OCI-LY7 (cell line): Measurements from ENCODE around the gene LRRC71. TPM values are rescaled to one million over a fixed set of nuclear protein-coding genes. Genes with fewer than 3 reads are reported as not detected.

Experiments
- BruUV-seq: library from RNA; stranded (reverse); fragments of 400-500 nt; replicated peaks from 2 replicates; lab custom pipeline; 2021; lab: Mats Ljungman, UMichigan
- CTCF ChIA-PET: fragments of 300-600 bp; sonication (Branson Sonifier 250); formaldehyde crosslinking; loops from one replicate; lab custom pipeline; 2022; ENCODE audit warnings: antibody characterized with exemption; ENCODE audit not compliant: unreplicated experiment; lab: Charles Lee
- POLR2A ChIA-PET: fragments of 300-600 bp; sonication (Branson Sonifier 250); formaldehyde crosslinking; loops from one replicate; lab custom pipeline; 2022; ENCODE audit warnings: antibody characterized with exemption; lab: Charles Lee
- DNase-seq: peaks from one replicate; pipeline ENCODE4 v3.0.0-alpha.2; 2015; ENCODE audit warnings: low spot score
- H2AFZ ChIP-seq: fragments of 200-600 bp; sonication (generic), shearing (Covaris generic); 2 replicates; pipeline ENCODE4 v1.6.1; 2014; ENCODE audit warnings: mild to moderate bottlenecking, antibody characterized with exemption, low read length, moderate library complexity
- H3K27ac ChIP-seq: fragments of 200-600 bp; sonication (generic); 2 replicates; pipeline ENCODE4 v1.5.1; 2014; ENCODE audit warnings: mixed run types, low read depth, mild to moderate bottlenecking, moderate library complexity, low read length, inconsistent platforms; ENCODE audit not compliant: poor library complexity, severe bottlenecking
- H3K36me3 ChIP-seq: fragments of 200-600 bp; sonication (generic); 2 replicates; pipeline ENCODE4 v1.6.1; 2014; ENCODE audit warnings: mild to moderate bottlenecking, antibody characterized with exemption, low read length, moderate library complexity, mixed read lengths; ENCODE audit not compliant: insufficient read depth
- H3K4me1 ChIP-seq: fragments of 200-600 bp; sonication (generic); 2 replicates; pipeline ENCODE4 v1.5.1; 2014; ENCODE audit warnings: mild to moderate bottlenecking, low read length; ENCODE audit not compliant: insufficient read depth, poor library complexity, severe bottlenecking
- H3K4me2 ChIP-seq: fragments of 200-600 bp; sonication (generic); 2 replicates; pipeline ENCODE4 v1.6.1; 2014; ENCODE audit warnings: mild to moderate bottlenecking, low read length
- H3K4me3 ChIP-seq: fragments of 200-600 bp; sonication (generic); 2 replicates; pipeline ENCODE4 v1.5.1; 2014; ENCODE audit warnings: mild to moderate bottlenecking, low read depth, low read length; ENCODE audit not compliant: poor library complexity, severe bottlenecking
- H3K79me2 ChIP-seq: fragments of 200-600 bp; sonication (generic); 2 replicates; pipeline ENCODE4 v1.6.1; 2016; ENCODE audit warnings: low read depth, mild to moderate bottlenecking, low read length, moderate library complexity, mixed read lengths; ENCODE audit not compliant: insufficient read depth
- H3K9me2 ChIP-seq: fragments of 200-600 bp; sonication (generic); 2 replicates; pipeline ENCODE4 v1.6.1; 2016; ENCODE audit warnings: mild to moderate bottlenecking, low read length, mixed read lengths; ENCODE audit not compliant: insufficient read depth
- H3K9me3 ChIP-seq: fragments of 200-600 bp; sonication (generic); 2 replicates; pipeline ENCODE4 v1.6.1; 2014; ENCODE audit warnings: mild to moderate bottlenecking, mixed run types, low read length, mixed read lengths
- H4K20me1 ChIP-seq: fragments of 200-600 bp; sonication (generic); 2 replicates; pipeline ENCODE4 v1.6.1; 2014; ENCODE audit warnings: mild to moderate bottlenecking, antibody characterized with exemption, low read length, moderate library complexity, mixed read lengths; ENCODE audit not compliant: insufficient read depth
- EZH2phosphoT487 ChIP-seq: fragments of 200-600 bp; sonication (generic); IDR thresholded peaks from 2 replicates; pipeline ENCODE4 v1.6.1; 2018; ENCODE audit warnings: low read depth, borderline replicate concordance, mild to moderate bottlenecking, mixed run types, antibody characterized with exemption, low read length, moderate library complexity, mixed read lengths
- intact Hi-C: fragments of 100-400 bp; cut with micrococcal nuclease; formaldehyde crosslinking; loops from one replicate; pipeline ENCODE4 v1.10.0; 2022; ENCODE audit not compliant: unreplicated experiment
- total RNA-seq, 2 experiments: library from RNA; depleted of rRNA in 1 of 2; stranded (reverse); fragments of >200 nt in 1 of 2; shearing (Covaris generic) in 1 of 2; gene quantifications; 2 replicates each; pipeline ENCODE4 v1.2.3, GENCODE V29; 2014 to 2022
- TF ChIP-seq, protein P1 (sequence below): fragments of 200-600 bp; sonication (generic); conservative IDR thresholded peaks from 2 replicates; pipeline ENCODE4 v1.5.1; 2014; ENCODE audit warnings: mild to moderate bottlenecking, antibody characterized with exemption, low read length, moderate library complexity, mixed read lengths

The LRRC71 gene
- total RNA-seq, 2 experiments from 2014 or later, result not detected

GRCh38 chr1:156929596-156930238, 9.3 kb downstream of the LRRC71 start:
- Histone ChIP-seq H3K4me3 (no peak overlapping the region), H3K27ac (no peak overlapping the region), H3K4me2 (no peak overlapping the region), H3K36me3 (no peaks in the 10 kb centered on the region), H4K20me1 (no peaks in the 10 kb centered on the region), H3K9me2 (no peaks in the 10 kb centered on the region), H3K79me2 (no peaks in the 10 kb centered on the region), H3K9me3 (no peaks in the 10 kb centered on the region), H2AFZ (no peak overlapping the region), H3K4me1 (no peaks in the 10 kb centered on the region)
- BruUV-seq, result no TSS peak
- no peak for DNase-seq
- TF ChIP-seq, protein P1, sequence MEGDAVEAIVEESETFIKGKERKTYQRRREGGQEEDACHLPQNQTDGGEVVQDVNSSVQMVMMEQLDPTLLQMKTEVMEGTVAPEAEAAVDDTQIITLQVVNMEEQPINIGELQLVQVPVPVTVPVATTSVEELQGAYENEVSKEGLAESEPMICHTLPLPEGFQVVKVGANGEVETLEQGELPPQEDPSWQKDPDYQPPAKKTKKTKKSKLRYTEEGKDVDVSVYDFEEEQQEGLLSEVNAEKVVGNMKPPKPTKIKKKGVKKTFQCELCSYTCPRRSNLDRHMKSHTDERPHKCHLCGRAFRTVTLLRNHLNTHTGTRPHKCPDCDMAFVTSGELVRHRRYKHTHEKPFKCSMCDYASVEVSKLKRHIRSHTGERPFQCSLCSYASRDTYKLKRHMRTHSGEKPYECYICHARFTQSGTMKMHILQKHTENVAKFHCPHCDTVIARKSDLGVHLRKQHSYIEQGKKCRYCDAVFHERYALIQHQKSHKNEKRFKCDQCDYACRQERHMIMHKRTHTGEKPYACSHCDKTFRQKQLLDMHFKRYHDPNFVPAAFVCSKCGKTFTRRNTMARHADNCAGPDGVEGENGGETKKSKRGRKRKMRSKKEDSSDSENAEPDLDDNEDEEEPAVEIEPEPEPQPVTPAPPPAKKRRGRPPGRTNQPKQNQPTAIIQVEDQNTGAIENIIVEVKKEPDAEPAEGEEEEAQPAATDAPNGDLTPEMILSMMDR, result no peak
- TF ChIP-seq EZH2phosphoT487, result no peak
- POLR2A ChIA-PET, result no interaction called here
- intact Hi-C loops, result no loop called here
- CTCF ChIA-PET, result no interaction called here

DNA sequence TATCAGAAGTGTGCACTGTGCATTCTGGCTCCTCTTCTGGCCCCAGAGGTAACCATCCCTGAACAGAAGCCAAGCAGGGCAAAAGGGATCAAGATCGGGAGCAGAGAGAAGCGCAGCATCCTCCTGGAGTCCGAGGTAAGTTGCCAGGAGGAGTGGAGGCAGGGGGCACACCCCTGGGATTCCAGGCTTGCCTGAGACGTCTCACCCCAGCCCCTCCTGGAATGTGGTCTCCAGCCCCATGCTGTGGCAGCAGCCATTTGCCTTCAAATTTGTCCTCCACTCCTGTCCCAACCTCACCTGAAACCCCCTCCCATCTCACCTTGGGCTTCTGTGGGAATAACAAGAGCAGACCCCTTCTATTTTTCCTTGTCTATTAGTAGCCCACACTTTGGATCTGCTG, 10.1 kb downstream of the LRRC71 start:
- Histone ChIP-seq H3K9me2 (no peaks in the 10 kb centered on the region), H3K9me3 (no peaks in the 10 kb centered on the region), H3K4me3 (no peak overlapping the region), H2AFZ (no peak overlapping the region), H3K27ac (no peak overlapping the region), H3K36me3 (no peaks in the 10 kb centered on the region), H3K4me1 (no peaks in the 10 kb centered on the region), H3K4me2 (no peak overlapping the region), H3K79me2 (no peaks in the 10 kb centered on the region), H4K20me1 (no peaks in the 10 kb centered on the region)
- DNase-seq, result no peak
- intact Hi-C loops, result no loop called here
- no TSS peak for BruUV-seq
- no peak for TF ChIP-seq EZH2phosphoT487
- TF ChIP-seq, protein P1, result no peak
- ChIA-PET CTCF (no interaction called here), POLR2A (no interaction called here)

- POLR2A ChIA-PET, result no interaction called here
- intact Hi-C loops, result no loop called here
- no peak overlapping the region for H3K4me3 ChIP-seq
Measured at GRCh38 chr1:156931211-156931952, 10.9 kb downstream of the LRRC71 start.

More at GRCh38 chr1:156931211-156931952, 10.9 kb downstream of the LRRC71 start:
- no peak for TF ChIP-seq EZH2phosphoT487
- TF ChIP-seq, protein P1, result no peak
- Histone ChIP-seq H3K9me3 (no peaks in the 10 kb centered on the region), H4K20me1 (no peaks in the 10 kb centered on the region), H3K9me2 (no peaks in the 10 kb centered on the region), H3K36me3 (no peaks in the 10 kb centered on the region), H3K27ac (no peak overlapping the region), H3K4me1 (no peaks in the 10 kb centered on the region), H3K79me2 (no peaks in the 10 kb centered on the region), H2AFZ (no peak overlapping the region), H3K4me2 (no peak overlapping the region)
- CTCF ChIA-PET, result no interaction called here
- BruUV-seq, result no TSS peak
- DNase-seq, result no peak
